ENCODE measurements around the gene TMEM72. TPM values are rescaled to one million over a fixed set of nuclear protein-coding genes. Genes with fewer than 3 reads are reported as not detected.
A peak's percentile ranks its signal among the peaks of the same experiment; 100 is the strongest.

Gene TMEM72
- total and polyA plus RNA-seq, 4 donors = 0.33 to 8.0 (median 0.92) TPM

GRCh38 chr10:44930904-44931620 lies 19.9 kb downstream of the TMEM72 start:
- Histone ChIP-seq H3K4me3 (ENCODE audit: low read depth, low read length) (no peak overlapping the region), H3K36me3 (ENCODE audit: control insufficient read depth, insufficient read depth, low read length) (no peaks in the 10 kb centered on the region), H3K27ac (ENCODE audit: low read depth, low read length) (no peak overlapping the region), H3K27me3 (ENCODE audit: control insufficient read depth, insufficient read depth, low read length) (no peaks in the 10 kb centered on the region), H3K9me3 (ENCODE audit: control insufficient read depth, insufficient read depth, low read length) (no peaks in the 10 kb centered on the region), H3K4me1 (ENCODE audit: control insufficient read depth, insufficient read depth, low read length) (peaks cover 36% of the 10 kb centered on the region)
- no peak for DNase-seq (ENCODE audit: low read depth in 4 of 6, low spot score in 6 of 6)
- WGBS (ENCODE audit: insufficient coverage) = 88% methylated on average over 4 of the region's 4 CpGs

GRCh38 chr10:44931621-44932516 lies 20.7 kb downstream of the TMEM72 start:
- H3K4me3 ChIP-seq (ENCODE audit: low read depth, low read length) = no peak overlapping the region
- no peaks in the 10 kb centered on the region for H3K9me3 ChIP-seq (ENCODE audit: control insufficient read depth, insufficient read depth, low read length)
- no peak for DNase-seq (ENCODE audit: low read depth in 4 of 6, low spot score in 6 of 6)
- peaks cover 44% of the 10 kb centered on the region for H3K4me1 ChIP-seq (ENCODE audit: control insufficient read depth, insufficient read depth, low read length)
- whole genome bisulfite sequencing (ENCODE audit: insufficient coverage) = 87% methylated on average over 9 of the region's 10 CpGs
- no peaks in the 10 kb centered on the region for H3K36me3 ChIP-seq (ENCODE audit: control insufficient read depth, insufficient read depth, low read length)
- H3K27ac ChIP-seq (ENCODE audit: low read depth, low read length) = no peak overlapping the region
- H3K27me3 ChIP-seq (ENCODE audit: control insufficient read depth, insufficient read depth, low read length) = no peaks in the 10 kb centered on the region

- H3K4me1 ChIP-seq (ENCODE audit: control insufficient read depth, insufficient read depth, low read length) = peaks cover 44% of the 10 kb centered on the region
- no peaks in the 10 kb centered on the region for H3K9me3 ChIP-seq (ENCODE audit: control insufficient read depth, insufficient read depth, low read length)
- no peak overlapping the region for H3K27ac ChIP-seq (ENCODE audit: low read depth, low read length)
- 48% methylated on average over 10 of the region's 10 CpGs for WGBS (ENCODE audit: insufficient coverage)
- H3K27me3 ChIP-seq (ENCODE audit: control insufficient read depth, insufficient read depth, low read length) = no peaks in the 10 kb centered on the region
- H3K36me3 ChIP-seq (ENCODE audit: control insufficient read depth, insufficient read depth, low read length) = no peaks in the 10 kb centered on the region
- no peak overlapping the region for H3K4me3 ChIP-seq (ENCODE audit: low read depth, low read length)
- DNase-seq (ENCODE audit: low read depth in 4 of 6, low spot score in 6 of 6) = peak in 5 of 6 donors; percentile 57 to 87 (median 68)
Observed at GRCh38 chr10:44932517-44933450, 21.6 kb downstream of the TMEM72 start.

- Histone ChIP-seq H3K36me3 (ENCODE audit: control insufficient read depth, insufficient read depth, low read length) (no peaks in the 10 kb centered on the region), H3K27ac (ENCODE audit: low read depth, low read length) (no peak overlapping the region), H3K4me3 (ENCODE audit: low read depth, low read length) (no peak overlapping the region), H3K9me3 (ENCODE audit: control insufficient read depth, insufficient read depth, low read length) (no peaks in the 10 kb centered on the region), H3K27me3 (ENCODE audit: control insufficient read depth, insufficient read depth, low read length) (no peaks in the 10 kb centered on the region), H3K4me1 (ENCODE audit: control insufficient read depth, insufficient read depth, low read length) (peaks cover 44% of the 10 kb centered on the region)
- no peak for DNase-seq (ENCODE audit: low read depth in 4 of 6, low spot score in 6 of 6)
- 88% methylated on average over 9 of the region's 9 CpGs for WGBS (ENCODE audit: insufficient coverage)
Observed at GRCh38 chr10:44933451-44934321, 22.5 kb downstream of the TMEM72 start.

GRCh38 chr10:44934416-44935200 lies 23.5 kb downstream of the TMEM72 start:
- WGBS (ENCODE audit: insufficient coverage) = 90% methylated on average over 17 of the region's 18 CpGs
- H3K27ac ChIP-seq (ENCODE audit: low read depth, low read length) = peak overlapping the region; percentile 90
- no peaks in the 10 kb centered on the region for H3K27me3 ChIP-seq (ENCODE audit: control insufficient read depth, insufficient read depth, low read length)
- H3K36me3 ChIP-seq (ENCODE audit: control insufficient read depth, insufficient read depth, low read length) = no peaks in the 10 kb centered on the region
- peaks cover 44% of the 10 kb centered on the region for H3K4me1 ChIP-seq (ENCODE audit: control insufficient read depth, insufficient read depth, low read length)
- no peak for DNase-seq (ENCODE audit: low read depth in 4 of 6, low spot score in 6 of 6)
- H3K9me3 ChIP-seq (ENCODE audit: control insufficient read depth, insufficient read depth, low read length) = no peaks in the 10 kb centered on the region
- no peak overlapping the region for H3K4me3 ChIP-seq (ENCODE audit: low read depth, low read length)

GRCh38 chr10:44935201-44935965 lies 24.2 kb downstream of the TMEM72 start:
- Histone ChIP-seq H3K36me3 (ENCODE audit: control insufficient read depth, insufficient read depth, low read length) (no peaks in the 10 kb centered on the region), H3K27me3 (ENCODE audit: control insufficient read depth, insufficient read depth, low read length) (no peaks in the 10 kb centered on the region), H3K4me1 (ENCODE audit: control insufficient read depth, insufficient read depth, low read length) (peaks cover 44% of the 10 kb centered on the region), H3K27ac (ENCODE audit: low read depth, low read length) (peak overlapping the region; percentile 90), H3K9me3 (ENCODE audit: control insufficient read depth, insufficient read depth, low read length) (no peaks in the 10 kb centered on the region), H3K4me3 (ENCODE audit: low read depth, low read length) (no peak overlapping the region)
- peak in 2 of 6 donors; percentile 42 to 84 for DNase-seq (ENCODE audit: low read depth in 4 of 6, low spot score in 6 of 6)
- WGBS (ENCODE audit: insufficient coverage) = 47% methylated on average over 9 of the region's 9 CpGs

- Histone ChIP-seq H3K4me1 (ENCODE audit: control insufficient read depth, insufficient read depth, low read length) (peaks cover 44% of the 10 kb centered on the region), H3K9me3 (ENCODE audit: control insufficient read depth, insufficient read depth, low read length) (no peaks in the 10 kb centered on the region), H3K36me3 (ENCODE audit: control insufficient read depth, insufficient read depth, low read length) (no peaks in the 10 kb centered on the region), H3K27ac (ENCODE audit: low read depth, low read length) (peak overlapping the region; percentile 90), H3K27me3 (ENCODE audit: control insufficient read depth, insufficient read depth, low read length) (no peaks in the 10 kb centered on the region), H3K4me3 (ENCODE audit: low read depth, low read length) (no peak overlapping the region)
- WGBS (ENCODE audit: insufficient coverage) = 60% methylated on average over 3 of the region's 3 CpGs
- DNase-seq (ENCODE audit: low read depth in 4 of 6, low spot score in 6 of 6) = no peak
Observed at GRCh38 chr10:44935966-44936295, 24.8 kb downstream of the TMEM72 start.
